ENCODE measurements around the gene OGFRL1.

- TF ChIP-seq MAX (IDR thresholded peaks at IDR 0.05) = no peak
- TF ChIP-seq FOXM1 (IDR thresholded peaks at IDR 0.05; ENCODE audit: borderline replicate concordance, low read depth) = no peak
- no peak for TF ChIP-seq TAF1 (IDR thresholded peaks at IDR 0.05; ENCODE audit: low read depth)
- no peak for TF ChIP-seq EP300 (IDR thresholded peaks at IDR 0.05; ENCODE audit: borderline replicate concordance)
Measured at GRCh38 chr6:71258078-71258866, 30.3 kb upstream of the OGFRL1 start.
